Ishikawa (cell line): ENCODE data around the gene BAZ2B.

ENCODE experiments used
- CREB1 ChIP-seq: IDR thresholded peaks from 2 replicates; pipeline ENCODE4 v1.6.1; 2012; ENCODE audit warnings: low read depth
- EP300 ChIP-seq: IDR thresholded peaks from 2 replicates; pipeline ENCODE4 v1.6.1; 2012; ENCODE audit warnings: borderline replicate concordance
- FOXM1 ChIP-seq: IDR thresholded peaks from 2 replicates; pipeline ENCODE4 v1.6.1; 2012; ENCODE audit warnings: low read depth, borderline replicate concordance
- NFIC ChIP-seq: IDR thresholded peaks from 2 replicates; pipeline ENCODE4 v1.6.1; 2012
- TAF1 ChIP-seq: IDR thresholded peaks from 2 replicates; pipeline ENCODE4 v1.6.1; 2012; ENCODE audit warnings: low read depth, mild to moderate bottlenecking
- TEAD4 ChIP-seq: IDR thresholded peaks from 2 replicates; pipeline ENCODE4 v1.6.1; 2012
- TF ChIP-seq, protein P1 (sequence below): IDR thresholded peaks from 2 replicates; pipeline ENCODE4 v1.6.1; 2012; ENCODE audit warnings: low read depth, mild to moderate bottlenecking
- TF ChIP-seq, protein P2 (sequence below): IDR thresholded peaks from 2 replicates; pipeline ENCODE4 v1.6.1; 2012

- TF ChIP-seq FOXM1: no peak
- TF ChIP-seq, protein P1, sequence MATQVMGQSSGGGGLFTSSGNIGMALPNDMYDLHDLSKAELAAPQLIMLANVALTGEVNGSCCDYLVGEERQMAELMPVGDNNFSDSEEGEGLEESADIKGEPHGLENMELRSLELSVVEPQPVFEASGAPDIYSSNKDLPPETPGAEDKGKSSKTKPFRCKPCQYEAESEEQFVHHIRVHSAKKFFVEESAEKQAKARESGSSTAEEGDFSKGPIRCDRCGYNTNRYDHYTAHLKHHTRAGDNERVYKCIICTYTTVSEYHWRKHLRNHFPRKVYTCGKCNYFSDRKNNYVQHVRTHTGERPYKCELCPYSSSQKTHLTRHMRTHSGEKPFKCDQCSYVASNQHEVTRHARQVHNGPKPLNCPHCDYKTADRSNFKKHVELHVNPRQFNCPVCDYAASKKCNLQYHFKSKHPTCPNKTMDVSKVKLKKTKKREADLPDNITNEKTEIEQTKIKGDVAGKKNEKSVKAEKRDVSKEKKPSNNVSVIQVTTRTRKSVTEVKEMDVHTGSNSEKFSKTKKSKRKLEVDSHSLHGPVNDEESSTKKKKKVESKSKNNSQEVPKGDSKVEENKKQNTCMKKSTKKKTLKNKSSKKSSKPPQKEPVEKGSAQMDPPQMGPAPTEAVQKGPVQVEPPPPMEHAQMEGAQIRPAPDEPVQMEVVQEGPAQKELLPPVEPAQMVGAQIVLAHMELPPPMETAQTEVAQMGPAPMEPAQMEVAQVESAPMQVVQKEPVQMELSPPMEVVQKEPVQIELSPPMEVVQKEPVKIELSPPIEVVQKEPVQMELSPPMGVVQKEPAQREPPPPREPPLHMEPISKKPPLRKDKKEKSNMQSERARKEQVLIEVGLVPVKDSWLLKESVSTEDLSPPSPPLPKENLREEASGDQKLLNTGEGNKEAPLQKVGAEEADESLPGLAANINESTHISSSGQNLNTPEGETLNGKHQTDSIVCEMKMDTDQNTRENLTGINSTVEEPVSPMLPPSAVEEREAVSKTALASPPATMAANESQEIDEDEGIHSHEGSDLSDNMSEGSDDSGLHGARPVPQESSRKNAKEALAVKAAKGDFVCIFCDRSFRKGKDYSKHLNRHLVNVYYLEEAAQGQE: no peak
- TF ChIP-seq NFIC: no peak
- TF ChIP-seq TAF1: no peak
- TF ChIP-seq TEAD4: no peak
- no peak for TF ChIP-seq EP300
- TF ChIP-seq, protein P2, sequence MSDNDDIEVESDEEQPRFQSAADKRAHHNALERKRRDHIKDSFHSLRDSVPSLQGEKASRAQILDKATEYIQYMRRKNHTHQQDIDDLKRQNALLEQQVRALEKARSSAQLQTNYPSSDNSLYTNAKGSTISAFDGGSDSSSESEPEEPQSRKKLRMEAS: no peak
- TF ChIP-seq CREB1: no peak
Measured at GRCh38 chr2:159605441-159606178, 10.7 kb downstream of the BAZ2B start.
